Iris pigment epithelial cell (primary cell): ENCODE data around the gene CCT5.

Experiments used
- DNase-seq: peaks from one replicate; pipeline ENCODE4 v3.0.0-alpha.2; 2011; ENCODE audit warnings: low read depth

CCT5 gene

GRCh38 chr5:10277773-10278630, 27.9 kb downstream of the CCT5 start:
- DNase-seq = no peak

DNA sequence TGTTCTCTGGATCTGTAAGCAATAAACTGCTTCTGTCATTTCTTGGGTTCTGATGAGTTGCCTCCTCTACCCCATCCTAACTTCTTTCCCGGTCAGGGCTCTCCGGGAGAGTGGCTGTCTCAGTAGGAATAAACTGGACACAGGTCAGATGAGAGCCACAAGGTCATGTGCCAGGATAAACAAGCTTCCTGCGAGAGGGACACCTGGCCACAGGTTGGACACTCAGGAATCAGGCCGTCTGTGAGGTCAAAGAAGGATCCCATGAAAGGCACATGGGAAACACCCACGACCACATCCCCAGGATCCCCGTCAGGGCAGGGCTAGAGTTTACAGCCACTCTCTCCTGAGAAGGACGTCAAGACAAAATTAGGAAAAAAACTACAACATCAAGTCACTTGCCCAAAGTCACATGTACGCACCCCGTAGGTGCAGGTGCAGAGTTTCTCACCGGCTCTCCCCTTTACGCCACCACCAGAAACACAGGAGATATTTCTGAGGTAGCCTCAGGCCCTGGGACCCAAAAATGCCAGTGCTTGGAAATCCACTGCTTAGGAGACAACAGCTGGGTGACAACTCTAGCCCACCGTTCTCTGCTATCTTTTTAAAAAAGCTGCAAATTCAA, 28.7 kb downstream of the CCT5 start:
- no peak for DNase-seq

DNA sequence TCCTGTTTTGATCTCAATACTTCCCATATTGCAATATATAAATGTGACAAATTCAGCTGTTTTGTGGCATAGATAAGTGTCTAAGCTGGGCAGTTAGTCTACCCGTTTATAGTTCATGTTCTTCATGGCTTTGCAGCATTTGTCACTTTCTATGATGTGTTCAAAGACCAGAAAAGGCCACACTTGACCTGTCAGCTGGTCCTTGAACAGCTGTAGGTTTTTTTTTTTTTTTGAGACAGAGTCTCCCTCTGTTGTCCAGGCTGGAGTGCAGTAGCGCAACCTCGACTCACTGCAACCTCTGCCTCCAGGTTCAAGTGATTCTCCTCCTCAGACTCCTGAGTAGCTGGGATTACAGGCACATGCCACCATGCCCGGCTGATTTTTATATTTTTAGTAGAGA, 29.2 kb downstream of the CCT5 start:
- no peak for DNase-seq

DNA sequence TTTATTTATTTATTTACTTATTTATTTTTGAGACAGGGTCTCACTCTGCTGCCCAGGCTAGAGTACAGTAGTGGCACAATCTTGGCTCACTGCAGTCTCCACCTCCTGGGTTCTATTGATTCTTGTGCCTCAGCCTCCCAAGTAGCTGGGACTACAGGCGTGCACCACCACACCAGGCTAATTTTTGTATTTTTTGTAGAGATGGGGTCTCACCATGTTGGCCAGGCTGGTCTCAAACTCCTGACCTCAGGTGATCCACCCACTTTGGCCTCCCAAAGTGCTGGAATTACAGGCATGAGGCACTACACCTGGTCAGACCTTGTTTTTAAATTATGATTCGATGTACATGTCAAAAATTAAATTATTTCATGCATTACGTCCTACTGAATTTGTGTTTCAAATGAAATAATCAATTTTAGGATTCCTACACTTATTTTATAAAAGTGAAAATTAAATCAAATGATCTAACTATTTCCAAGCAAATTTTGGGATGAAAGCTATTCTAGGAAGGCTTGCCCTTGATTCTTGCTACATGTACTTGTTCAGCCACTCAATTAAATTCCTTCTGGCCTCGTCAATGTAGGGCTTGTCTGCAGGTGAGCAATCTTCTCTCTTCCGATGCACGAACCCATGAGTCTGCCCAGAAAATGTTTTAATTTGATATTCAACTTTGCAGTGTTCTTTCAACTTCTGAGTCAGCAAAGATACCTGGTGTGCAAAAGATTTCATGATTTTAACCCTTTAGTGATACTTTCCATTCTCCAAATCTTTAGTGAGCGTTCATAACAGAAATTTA, 30.0 kb downstream of the CCT5 start:
- no peak for DNase-seq

GRCh38 chr5:10283927-10284635, 34.0 kb downstream of the CCT5 start:
- peak; percentile 61 for DNase-seq

GRCh38 chr5:10285362-10285761, 35.3 kb downstream of the CCT5 start:
- DNase-seq = peak; percentile 60

GRCh38 chr5:10286162-10286861, 36.2 kb downstream of the CCT5 start:
- DNase-seq = no peak

DNA sequence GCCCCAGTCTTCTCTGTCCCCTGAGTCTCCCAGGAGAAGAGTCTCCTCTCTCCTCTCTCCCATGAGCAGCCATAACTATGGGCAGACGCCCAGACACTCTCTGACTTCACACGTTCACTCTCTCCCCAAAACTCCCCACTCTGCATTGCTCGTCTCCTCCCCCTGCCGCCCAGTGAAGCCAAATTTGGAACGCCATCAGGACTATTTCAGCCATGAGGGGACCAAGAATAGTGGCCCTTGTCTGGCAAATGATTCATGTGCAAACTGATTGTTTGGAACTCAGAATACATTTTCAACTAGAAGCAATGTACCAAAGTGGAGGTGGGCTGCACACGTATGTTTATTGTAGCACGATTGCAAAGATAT, 36.8 kb downstream of the CCT5 start:
- DNase-seq = no peak

GRCh38 chr5:10288592-10289219, 38.6 kb downstream of the CCT5 start:
- DNase-seq = no peak

DNA sequence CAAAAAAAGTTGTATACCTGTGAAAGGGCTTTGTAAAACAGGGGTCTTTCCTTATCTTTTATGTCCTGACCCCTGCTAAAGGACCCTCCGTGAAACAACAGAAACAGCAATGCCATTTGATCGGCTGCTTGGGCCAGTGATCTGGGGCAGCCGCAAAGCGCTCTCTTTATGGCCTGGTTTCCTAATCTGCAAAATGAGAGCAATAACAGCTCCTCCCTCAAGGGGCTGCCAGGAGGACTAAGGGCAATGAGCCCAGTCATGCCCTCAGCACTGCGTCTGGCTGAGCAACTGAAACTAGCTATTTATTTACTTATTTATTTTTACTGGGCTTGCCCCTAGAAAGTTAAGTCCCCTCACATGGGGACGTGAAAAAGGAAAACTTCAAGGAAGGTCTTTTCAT, 39.3 kb downstream of the CCT5 start:
- DNase-seq = no peak

- no peak for DNase-seq
Measured at GRCh38 chr5:10289991-10290390, 39.9 kb downstream of the CCT5 start.

GRCh38 chr5:10290438-10290837, 40.4 kb downstream of the CCT5 start:
- DNase-seq = no peak

- DNase-seq = no peak
Measured at GRCh38 chr5:10291692-10292339, 41.7 kb downstream of the CCT5 start.

DNA sequence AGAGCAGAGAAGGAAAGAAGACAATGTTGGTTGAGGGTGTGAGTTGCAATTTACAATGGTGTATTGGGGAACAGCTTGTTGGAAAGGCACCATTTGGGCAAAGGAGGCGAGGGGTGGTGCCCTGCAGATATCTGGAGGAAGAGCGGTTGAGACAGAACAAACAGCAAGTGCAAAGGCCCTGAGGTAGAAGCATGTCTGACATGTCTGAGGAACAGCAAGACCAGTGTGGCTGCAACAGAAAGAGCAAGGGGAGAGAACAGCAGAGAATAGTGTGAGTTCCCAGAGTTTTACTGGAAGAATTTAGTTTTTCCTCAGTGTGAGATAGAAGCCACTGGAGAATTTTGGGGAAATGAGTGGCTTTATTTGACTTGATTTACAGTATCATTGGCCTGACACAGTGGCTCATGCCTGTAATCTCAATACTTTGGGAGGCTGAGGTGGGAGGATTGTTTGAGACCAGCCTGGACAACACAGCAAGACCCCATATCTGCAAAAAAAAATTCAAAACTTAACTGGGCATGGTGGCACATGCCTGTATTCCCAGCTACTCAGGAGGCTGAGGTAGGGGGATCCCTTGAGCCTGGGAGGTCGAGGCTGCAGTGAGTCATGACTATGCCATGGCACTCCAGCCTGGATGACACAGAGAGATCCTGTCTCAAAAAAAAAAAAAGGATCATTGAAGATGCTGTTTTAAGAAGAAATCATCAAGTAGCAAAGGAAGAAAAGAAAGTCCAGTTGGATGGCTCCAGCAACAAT, 44.0 kb downstream of the CCT5 start:
- DNase-seq = no peak

GRCh38 chr5:10295619-10296326, 45.7 kb downstream of the CCT5 start:
- peak; percentile 73 for DNase-seq

DNA sequence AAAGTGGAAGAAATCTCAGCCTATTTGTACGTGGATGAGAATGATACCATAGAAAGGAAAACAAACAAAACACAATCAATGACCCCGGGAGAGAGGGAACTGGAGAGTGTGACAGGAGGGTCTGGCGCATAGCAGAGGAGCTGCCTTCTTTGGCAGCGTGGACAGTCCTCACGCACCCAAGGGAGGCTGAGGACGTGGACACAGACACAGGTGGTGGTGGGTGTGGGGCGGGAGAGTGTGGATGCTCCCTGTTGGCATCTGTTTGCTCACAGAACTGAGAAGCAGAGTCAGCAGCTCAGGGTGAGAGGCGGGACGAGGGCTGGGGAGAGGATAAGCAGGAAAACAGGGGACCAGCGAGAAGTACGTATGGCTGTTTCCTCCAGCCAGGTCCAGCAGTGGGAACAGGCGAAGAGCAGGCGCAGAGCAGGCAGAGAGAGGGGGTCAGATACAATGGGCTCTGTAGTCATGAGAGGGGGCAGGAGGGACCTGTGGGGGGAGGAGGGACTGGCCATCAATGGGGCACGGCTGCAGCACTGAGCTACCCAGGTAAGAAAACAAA, 47.6 kb downstream of the CCT5 start:
- no peak for DNase-seq

DNA sequence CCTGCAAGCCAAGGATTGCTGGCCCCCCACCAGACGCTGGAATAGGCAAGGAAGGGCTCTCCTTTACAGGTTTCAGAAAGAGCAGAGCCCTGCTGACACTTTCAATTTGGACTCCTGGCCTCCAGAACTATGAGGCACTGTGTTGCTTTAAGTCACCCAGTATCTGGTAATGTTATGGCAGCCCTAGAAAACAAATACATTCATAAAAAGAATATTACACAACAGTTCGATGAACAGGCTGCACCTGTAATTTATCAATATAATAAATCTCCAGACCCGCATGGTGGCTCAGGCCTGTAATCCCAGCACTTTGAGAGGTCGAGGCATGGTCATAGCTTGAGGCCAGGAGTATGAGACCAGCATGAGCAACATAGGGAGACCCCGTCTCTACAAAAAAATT, 50.2 kb downstream of the CCT5 start:
- DNase-seq = no peak

- DNase-seq = no peak
Measured at GRCh38 chr5:10301266-10301665, 51.2 kb downstream of the CCT5 start.
